ENCODE data around the gene UTP20.

The UTP20 gene

GRCh38 chr12:101302741-101303140 is 22.8 kb downstream of the UTP20 start:
- 100% methylated on average over 2 of the region's 4 CpGs for WGBS (ENCODE audit: extremely low coverage, insufficient coverage, low lambda C conversion rate)
- peaks cover 7% of the 10 kb centered on the region for H3K36me3 ChIP-seq (ENCODE audit: control insufficient read depth, insufficient read depth, low read length)

GRCh38 chr12:101305226-101305779 is 25.4 kb downstream of the UTP20 start:
- H3K36me3 ChIP-seq (ENCODE audit: control insufficient read depth, insufficient read depth, low read length), result peaks cover 8% of the 10 kb centered on the region
- no peak overlapping the region for H3K4me2 ChIP-seq (ENCODE audit: low read length)
- no peak overlapping the region for H3K27ac ChIP-seq (ENCODE audit: low read depth, low read length)
- H3K4me3 ChIP-seq (ENCODE audit: low read length), result no peak overlapping the region
- H3K56ac ChIP-seq (ENCODE audit: low read length), result no peak overlapping the region
- no peak overlapping the region for H2AK5ac ChIP-seq (ENCODE audit: low read length)
- no peak for DNase-seq
- H2BK120ac ChIP-seq (ENCODE audit: low read depth, low read length), result no peak overlapping the region
- H2BK5ac ChIP-seq (ENCODE audit: low read length), result no peak overlapping the region
- no peak overlapping the region for H4K5ac ChIP-seq (ENCODE audit: low read length)
- no peaks in the 10 kb centered on the region for H3K4me1 ChIP-seq (ENCODE audit: control insufficient read depth, low read depth, low read length)
- no peak overlapping the region for H3K18ac ChIP-seq (ENCODE audit: low read length)
- H4K8ac ChIP-seq (ENCODE audit: low read depth, low read length), result no peak overlapping the region
- WGBS (ENCODE audit: extremely low coverage, insufficient coverage, low lambda C conversion rate), result no CpG with 5 or more reads among the region's 2 CpGs
- H3K23ac ChIP-seq (ENCODE audit: low read length), result no peak overlapping the region
- no peaks in the 10 kb centered on the region for H3K27me3 ChIP-seq (ENCODE audit: insufficient read depth, low read length, poor library complexity)
- no peaks in the 10 kb centered on the region for H3K79me1 ChIP-seq (ENCODE audit: low read length)
- H2BK15ac ChIP-seq (replicated peaks; ENCODE audit: low read depth), result no peak overlapping the region
- no peak overlapping the region for H3K4ac ChIP-seq (ENCODE audit: low read depth, low read length)
- no peaks in the 10 kb centered on the region for H3K79me2 ChIP-seq (ENCODE audit: control insufficient read depth, insufficient read depth, low read length)
- no peak overlapping the region for H3K9ac ChIP-seq (ENCODE audit: low read length)

More at GRCh38 chr12:101302741-101303140, 22.8 kb downstream of the UTP20 start:
- H3K27me3 ChIP-seq (ENCODE audit: insufficient read depth, low read length, poor library complexity), result no peaks in the 10 kb centered on the region
- no peak overlapping the region for H3K23ac ChIP-seq (ENCODE audit: low read length)
- no peak overlapping the region for H3K4me2 ChIP-seq (ENCODE audit: low read length)
- H3K79me1 ChIP-seq (ENCODE audit: low read length), result no peaks in the 10 kb centered on the region
- no peak overlapping the region for H3K4ac ChIP-seq (ENCODE audit: low read depth, low read length)
- no peak overlapping the region for H3K56ac ChIP-seq (ENCODE audit: low read length)
- no peak overlapping the region for H2AK5ac ChIP-seq (ENCODE audit: low read length)
- no peaks in the 10 kb centered on the region for H3K79me2 ChIP-seq (ENCODE audit: control insufficient read depth, insufficient read depth, low read length)
- peaks cover under 1% of the 10 kb centered on the region for H3K4me1 ChIP-seq (ENCODE audit: control insufficient read depth, low read depth, low read length)
- no peak overlapping the region for H2BK120ac ChIP-seq (ENCODE audit: low read depth, low read length)
- no peak overlapping the region for H3K18ac ChIP-seq (ENCODE audit: low read length)
- H2BK5ac ChIP-seq (ENCODE audit: low read length), result no peak overlapping the region
- no peak overlapping the region for H3K9ac ChIP-seq (ENCODE audit: low read length)
- no peak overlapping the region for H4K8ac ChIP-seq (ENCODE audit: low read depth, low read length)
- DNase-seq, result no peak
- no peak overlapping the region for H4K5ac ChIP-seq (ENCODE audit: low read length)
- no peak overlapping the region for H3K27ac ChIP-seq (ENCODE audit: low read depth, low read length)
- H3K4me3 ChIP-seq (ENCODE audit: low read length), result no peak overlapping the region
- H2BK15ac ChIP-seq (replicated peaks; ENCODE audit: low read depth), result no peak overlapping the region

GRCh38 chr12:101305794-101306193 is 25.9 kb downstream of the UTP20 start:
- DNase-seq, result no peak
- H3K23ac ChIP-seq (ENCODE audit: low read length), result no peak overlapping the region
- H3K9ac ChIP-seq (ENCODE audit: low read length), result no peak overlapping the region
- H2AK5ac ChIP-seq (ENCODE audit: low read length), result no peak overlapping the region
- no peak overlapping the region for H3K56ac ChIP-seq (ENCODE audit: low read length)
- H3K36me3 ChIP-seq (ENCODE audit: control insufficient read depth, insufficient read depth, low read length), result peaks cover 8% of the 10 kb centered on the region
- no peaks in the 10 kb centered on the region for H3K79me1 ChIP-seq (ENCODE audit: low read length)
- no peak overlapping the region for H3K4ac ChIP-seq (ENCODE audit: low read depth, low read length)
- no peak overlapping the region for H3K4me3 ChIP-seq (ENCODE audit: low read length)
- no peaks in the 10 kb centered on the region for H3K27me3 ChIP-seq (ENCODE audit: insufficient read depth, low read length, poor library complexity)
- H3K27ac ChIP-seq (ENCODE audit: low read depth, low read length), result no peak overlapping the region
- no peaks in the 10 kb centered on the region for H3K4me1 ChIP-seq (ENCODE audit: control insufficient read depth, low read depth, low read length)
- no peak overlapping the region for H4K8ac ChIP-seq (ENCODE audit: low read depth, low read length)
- no peak overlapping the region for H2BK120ac ChIP-seq (ENCODE audit: low read depth, low read length)
- no peak overlapping the region for H2BK5ac ChIP-seq (ENCODE audit: low read length)
- H3K18ac ChIP-seq (ENCODE audit: low read length), result no peak overlapping the region
- no peak overlapping the region for H4K5ac ChIP-seq (ENCODE audit: low read length)
- no peak overlapping the region for H3K4me2 ChIP-seq (ENCODE audit: low read length)
- WGBS (ENCODE audit: extremely low coverage, insufficient coverage, low lambda C conversion rate), result no CpG with 5 or more reads among the region's 2 CpGs
- no peaks in the 10 kb centered on the region for H3K79me2 ChIP-seq (ENCODE audit: control insufficient read depth, insufficient read depth, low read length)
- no peak overlapping the region for H2BK15ac ChIP-seq (replicated peaks; ENCODE audit: low read depth)

- no peaks in the 10 kb centered on the region for H3K79me2 ChIP-seq (ENCODE audit: control insufficient read depth, insufficient read depth, low read length)
- no peaks in the 10 kb centered on the region for H3K27me3 ChIP-seq (ENCODE audit: insufficient read depth, low read length, poor library complexity)
- H3K9ac ChIP-seq (ENCODE audit: low read length), result no peak overlapping the region
- no peak overlapping the region for H3K18ac ChIP-seq (ENCODE audit: low read length)
- no peak overlapping the region for H3K4me3 ChIP-seq (ENCODE audit: low read length)
- no peak overlapping the region for H3K4me2 ChIP-seq (ENCODE audit: low read length)
- no peak overlapping the region for H3K27ac ChIP-seq (ENCODE audit: low read depth, low read length)
- no peaks in the 10 kb centered on the region for H3K36me3 ChIP-seq (ENCODE audit: control insufficient read depth, insufficient read depth, low read length)
- H4K8ac ChIP-seq (ENCODE audit: low read depth, low read length), result no peak overlapping the region
- no peak overlapping the region for H2BK5ac ChIP-seq (ENCODE audit: low read length)
- DNase-seq, result peak; percentile 39
- H3K4ac ChIP-seq (ENCODE audit: low read depth, low read length), result no peak overlapping the region
- no peak overlapping the region for H2AK5ac ChIP-seq (ENCODE audit: low read length)
- H2BK15ac ChIP-seq (replicated peaks; ENCODE audit: low read depth), result no peak overlapping the region
- H2BK120ac ChIP-seq (ENCODE audit: low read depth, low read length), result no peak overlapping the region
- no peak overlapping the region for H4K5ac ChIP-seq (ENCODE audit: low read length)
- H3K23ac ChIP-seq (ENCODE audit: low read length), result no peak overlapping the region
- no peaks in the 10 kb centered on the region for H3K79me1 ChIP-seq (ENCODE audit: low read length)
- no peaks in the 10 kb centered on the region for H3K4me1 ChIP-seq (ENCODE audit: control insufficient read depth, low read depth, low read length)
- H3K56ac ChIP-seq (ENCODE audit: low read length), result no peak overlapping the region
These were observed 42.6 kb downstream of the UTP20 start for GRCh38 chr12:101322480-101322879.

- 100% methylated on average over 1 of the region's 1 CpG for WGBS (ENCODE audit: extremely low coverage, insufficient coverage, low lambda C conversion rate)
- no peaks in the 10 kb centered on the region for H3K4me1 ChIP-seq (ENCODE audit: control insufficient read depth, low read depth, low read length)
- H3K56ac ChIP-seq (ENCODE audit: low read length), result no peak overlapping the region
- no peak overlapping the region for H3K18ac ChIP-seq (ENCODE audit: low read length)
- H2AK5ac ChIP-seq (ENCODE audit: low read length), result no peak overlapping the region
- no peak overlapping the region for H4K8ac ChIP-seq (ENCODE audit: low read depth, low read length)
- H3K4me2 ChIP-seq (ENCODE audit: low read length), result no peak overlapping the region
- H3K79me1 ChIP-seq (ENCODE audit: low read length), result no peaks in the 10 kb centered on the region
- H3K23ac ChIP-seq (ENCODE audit: low read length), result no peak overlapping the region
- no peak overlapping the region for H4K5ac ChIP-seq (ENCODE audit: low read length)
- no peaks in the 10 kb centered on the region for H3K27me3 ChIP-seq (ENCODE audit: insufficient read depth, low read length, poor library complexity)
- DNase-seq, result no peak
- no peak overlapping the region for H3K4ac ChIP-seq (ENCODE audit: low read depth, low read length)
- no peaks in the 10 kb centered on the region for H3K79me2 ChIP-seq (ENCODE audit: control insufficient read depth, insufficient read depth, low read length)
- no peak overlapping the region for H2BK120ac ChIP-seq (ENCODE audit: low read depth, low read length)
- no peak overlapping the region for H2BK5ac ChIP-seq (ENCODE audit: low read length)
- H3K9ac ChIP-seq (ENCODE audit: low read length), result no peak overlapping the region
- no peak overlapping the region for H3K27ac ChIP-seq (ENCODE audit: low read depth, low read length)
- no peaks in the 10 kb centered on the region for H3K36me3 ChIP-seq (ENCODE audit: control insufficient read depth, insufficient read depth, low read length)
- no peak overlapping the region for H3K4me3 ChIP-seq (ENCODE audit: low read length)
- H2BK15ac ChIP-seq (replicated peaks; ENCODE audit: low read depth), result no peak overlapping the region
These were observed 43.4 kb downstream of the UTP20 start for GRCh38 chr12:101323255-101323654.

- H3K56ac ChIP-seq (ENCODE audit: low read length), result no peak overlapping the region
- no peak overlapping the region for H3K23ac ChIP-seq (ENCODE audit: low read length)
- H3K4me3 ChIP-seq (ENCODE audit: low read length), result no peak overlapping the region
- no peaks in the 10 kb centered on the region for H3K79me1 ChIP-seq (ENCODE audit: low read length)
- WGBS (ENCODE audit: extremely low coverage, insufficient coverage, low lambda C conversion rate), result no CpG with 5 or more reads among the region's 3 CpGs
- H3K27me3 ChIP-seq (ENCODE audit: insufficient read depth, low read length, poor library complexity), result no peaks in the 10 kb centered on the region
- no peak overlapping the region for H2AK5ac ChIP-seq (ENCODE audit: low read length)
- H3K4me2 ChIP-seq (ENCODE audit: low read length), result no peak overlapping the region
- no peaks in the 10 kb centered on the region for H3K4me1 ChIP-seq (ENCODE audit: control insufficient read depth, low read depth, low read length)
- no peak overlapping the region for H2BK5ac ChIP-seq (ENCODE audit: low read length)
- H4K8ac ChIP-seq (ENCODE audit: low read depth, low read length), result no peak overlapping the region
- no peak overlapping the region for H3K9ac ChIP-seq (ENCODE audit: low read length)
- no peak overlapping the region for H3K18ac ChIP-seq (ENCODE audit: low read length)
- H3K4ac ChIP-seq (ENCODE audit: low read depth, low read length), result no peak overlapping the region
- H3K27ac ChIP-seq (ENCODE audit: low read depth, low read length), result no peak overlapping the region
- no peaks in the 10 kb centered on the region for H3K79me2 ChIP-seq (ENCODE audit: control insufficient read depth, insufficient read depth, low read length)
- H2BK120ac ChIP-seq (ENCODE audit: low read depth, low read length), result no peak overlapping the region
- no peak overlapping the region for H4K5ac ChIP-seq (ENCODE audit: low read length)
- H3K36me3 ChIP-seq (ENCODE audit: control insufficient read depth, insufficient read depth, low read length), result peaks cover 3% of the 10 kb centered on the region
- DNase-seq, result no peak
- no peak overlapping the region for H2BK15ac ChIP-seq (replicated peaks; ENCODE audit: low read depth)
These were observed 45.7 kb downstream of the UTP20 start for GRCh38 chr12:101325590-101325989.

Measured in mesendoderm (in vitro differentiated cells).